Thymus (tissue), 11 donors: ENCODE measurements around the gene RAMP1. TPM values are rescaled to one million over a fixed set of nuclear protein-coding genes. Genes with fewer than 3 reads are reported as not detected.
"Not testable (repeated sequence)": the region's sequence is repeated elsewhere in the genome, so short reads cannot be mapped to it uniquely, and the experiment has no call there.

ENCODE experiments used
- DNase-seq, 9 donors: peaks; one replicate each; pipeline ENCODE4 v3.0.0-alpha.2; 2013; ENCODE audit warnings: low spot score in 9 of 9, low read depth in 6 of 9, missing footprints in 1 of 9
- H3K27ac ChIP-seq, 2 donors: one replicate each; pipeline ENCODE4 v1.5.1; 2013; ENCODE audit warnings: control low read depth in 1 of 2, low read depth in 1 of 2, low read length in 1 of 2, mild to moderate bottlenecking in 1 of 2, moderate library complexity in 1 of 2
- H3K27me3 ChIP-seq, 2 donors: one replicate each; pipeline ENCODE4 v1.5.1; 2013; ENCODE audit warnings: low read length in 1 of 2; ENCODE audit not compliant: control insufficient read depth in 2 of 2, insufficient read depth in 1 of 2
- H3K36me3 ChIP-seq, 2 donors: one replicate each; pipeline ENCODE4 v1.5.1; 2013; ENCODE audit warnings: low read length in 1 of 2, mild to moderate bottlenecking in 1 of 2, moderate library complexity in 1 of 2; ENCODE audit not compliant: control insufficient read depth in 2 of 2, insufficient read depth in 2 of 2
- H3K4me1 ChIP-seq, 2 donors: one replicate each; pipeline ENCODE4 v1.5.1; 2013; ENCODE audit warnings: low read length in 2 of 2; ENCODE audit not compliant: control insufficient read depth in 2 of 2, insufficient read depth in 2 of 2
- H3K4me3 ChIP-seq, 2 donors: one replicate each; pipeline ENCODE4 v1.5.1; 2013; ENCODE audit warnings: low read length in 2 of 2, control low read depth in 1 of 2, mild to moderate bottlenecking in 1 of 2
- H3K9me3 ChIP-seq, 2 donors: one replicate each; pipeline ENCODE4 v1.5.1; 2013; ENCODE audit warnings: low read length in 1 of 2, mild to moderate bottlenecking in 1 of 2; ENCODE audit not compliant: control insufficient read depth in 2 of 2, insufficient read depth in 1 of 2
- WGBS: extraction: QIAGEN DNeasy Blood & Tissue Kit; methylation state at CpG from one replicate; pipeline ENCODE4 v1.1.7; 2013; 5-methylcytosine and 5-hydroxymethylcytosine counted together
- polyA plus RNA-seq: library from polyadenylated mRNA; stranded (reverse); fragments of 200-250 nt; gene quantifications from one replicate; pipeline ENCODE4 v1.2.3, GENCODE V29; 2013
- total RNA-seq: library from RNA; stranded (reverse); fragments of 120-200 nt; gene quantifications from one replicate; pipeline ENCODE4 v1.2.4, GENCODE V29; 2013
- donor health status: healthy.

The RAMP1 gene
- total and polyA plus RNA-seq, 2 donors, result 6.3 to 32.7 TPM

DNA sequence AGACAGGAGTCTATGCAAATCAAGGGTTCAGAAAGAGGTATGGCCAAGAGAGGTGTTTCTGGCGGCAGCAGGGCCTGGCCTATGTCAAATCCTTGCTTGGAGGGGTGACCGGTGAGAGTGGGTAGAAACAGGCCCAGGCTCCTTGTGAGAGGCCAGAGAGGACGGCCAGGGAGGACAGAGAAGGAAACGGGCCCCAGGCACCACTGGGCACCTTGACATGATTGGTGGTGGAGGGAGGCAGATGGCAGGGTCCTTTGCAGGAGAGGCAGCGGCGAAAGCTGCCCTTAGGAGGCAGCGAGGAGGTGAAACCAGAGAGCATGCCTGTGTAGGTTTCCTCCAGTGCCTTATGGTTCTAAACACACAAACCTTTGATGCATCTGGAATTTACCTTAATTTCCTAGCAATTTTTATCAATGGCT, 6.2 kb downstream of the RAMP1 start:
- H3K27me3 ChIP-seq, result peaks cover 10 to 38% of the 10 kb centered on the region in 2 donors
- no peak for DNase-seq
- H3K4me3 ChIP-seq, result no peak overlapping the region
- H3K4me1 ChIP-seq, result peaks cover 0 to 2% of the 10 kb centered on the region in 2 donors
- H3K9me3 ChIP-seq, result peaks cover 0 to 3% of the 10 kb centered on the region in 2 donors
- H3K36me3 ChIP-seq, result no peaks in the 10 kb centered on the region
- no peak overlapping the region for H3K27ac ChIP-seq
- WGBS, result 97% methylated on average over 7 of the region's 7 CpGs

GRCh38 chr2:237866101-237866621, 6.7 kb downstream of the RAMP1 start:
- peaks cover 2% of the 10 kb centered on the region in 2 donors for H3K4me1 ChIP-seq
- 93% methylated on average over 13 of the region's 13 CpGs for whole genome bisulfite sequencing
- no peaks in the 10 kb centered on the region for H3K36me3 ChIP-seq
- peaks cover 5 to 34% of the 10 kb centered on the region in 2 donors for H3K27me3 ChIP-seq
- H3K9me3 ChIP-seq, result peaks cover 0 to 3% of the 10 kb centered on the region in 2 donors
- H3K27ac ChIP-seq, result no peak overlapping the region
- DNase-seq, result no peak
- H3K4me3 ChIP-seq, result no peak overlapping the region

- H3K4me3 ChIP-seq, result no peak overlapping the region
- H3K4me1 ChIP-seq, result peaks cover 2 to 6% of the 10 kb centered on the region in 2 donors
- WGBS, result 95% methylated on average over 10 of the region's 10 CpGs
- H3K36me3 ChIP-seq, result no peaks in the 10 kb centered on the region
- no peak for DNase-seq
- peaks cover 0 to 2% of the 10 kb centered on the region in 2 donors for H3K9me3 ChIP-seq
- H3K27me3 ChIP-seq, result peaks cover 0 to 24% of the 10 kb centered on the region in 2 donors
- H3K27ac ChIP-seq, result no peak overlapping the region
Observed at GRCh38 chr2:237867465-237867864, 8.0 kb downstream of the RAMP1 start.

DNA sequence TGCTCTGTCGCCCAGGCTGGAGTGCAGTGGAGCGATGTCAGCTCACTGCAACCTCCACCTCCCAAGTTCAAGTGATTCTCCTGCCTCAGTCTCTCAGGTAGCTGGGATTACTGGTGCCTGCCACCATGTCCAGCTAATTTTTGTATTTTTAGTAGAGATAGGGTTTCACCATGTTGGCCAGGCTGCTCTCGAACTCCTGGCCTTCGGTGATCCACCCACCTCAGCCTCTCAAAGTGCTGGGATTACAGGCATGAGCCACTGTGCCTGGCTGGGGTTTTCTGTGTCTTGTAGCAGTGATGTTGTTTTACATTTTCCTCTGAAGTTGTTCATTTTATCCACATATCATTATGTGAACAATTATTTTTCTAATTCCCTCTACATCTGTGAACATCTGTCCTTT, 8.7 kb downstream of the RAMP1 start:
- not testable (repeated sequence) for H3K27ac ChIP-seq, H3K4me3 ChIP-seq, H3K9me3 ChIP-seq, DNase-seq, H3K4me1 ChIP-seq, H3K36me3 ChIP-seq
- peaks cover 0 to 18% of the 10 kb centered on the region in 2 donors for H3K27me3 ChIP-seq
- 96% methylated on average over 4 of the region's 4 CpGs for WGBS

DNA sequence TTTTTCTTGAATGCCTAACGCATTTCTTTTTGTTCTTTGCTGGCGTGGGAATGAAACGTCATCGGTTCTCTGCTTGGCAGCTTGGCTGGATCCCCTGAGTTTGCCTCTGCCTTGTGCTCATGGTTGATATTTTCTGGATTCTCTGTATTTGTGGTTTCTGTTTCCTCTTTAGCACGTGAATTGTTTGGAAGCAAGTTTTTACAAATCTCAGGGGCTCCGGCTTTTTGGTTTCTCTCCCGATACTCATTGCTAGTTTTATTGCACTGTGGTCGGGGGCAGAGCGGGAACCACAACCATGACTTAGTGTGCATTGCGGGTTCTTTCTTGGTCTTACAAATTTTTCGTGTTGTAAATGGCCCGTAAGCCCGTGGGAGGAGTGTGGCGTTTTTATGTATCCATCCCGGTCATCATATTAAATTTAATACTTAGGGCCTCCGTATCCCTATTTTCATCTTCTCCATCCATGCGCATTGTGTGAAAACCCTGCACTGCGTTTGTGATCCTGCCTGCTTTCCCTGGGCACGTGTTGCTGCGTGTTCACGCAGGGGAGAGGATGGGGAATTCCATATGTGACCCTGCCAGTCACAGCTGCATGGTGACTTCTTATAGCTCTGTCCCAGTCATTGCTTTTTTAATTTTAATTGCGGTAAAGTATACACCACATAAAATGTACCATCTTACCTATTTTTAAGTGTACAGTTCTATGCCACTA, 9.4 kb downstream of the RAMP1 start:
- WGBS, result 35% methylated on average over 22 of the region's 22 CpGs
- Histone ChIP-seq H3K27ac (no peak overlapping the region), H3K4me3 (no peak overlapping the region), H3K9me3 (no peaks in the 10 kb centered on the region), H3K4me1 (peaks cover 2 to 15% of the 10 kb centered on the region in 2 donors), H3K36me3 (no peaks in the 10 kb centered on the region), H3K27me3 (peaks cover 0 to 17% of the 10 kb centered on the region in 2 donors)
- no peak for DNase-seq

DNA sequence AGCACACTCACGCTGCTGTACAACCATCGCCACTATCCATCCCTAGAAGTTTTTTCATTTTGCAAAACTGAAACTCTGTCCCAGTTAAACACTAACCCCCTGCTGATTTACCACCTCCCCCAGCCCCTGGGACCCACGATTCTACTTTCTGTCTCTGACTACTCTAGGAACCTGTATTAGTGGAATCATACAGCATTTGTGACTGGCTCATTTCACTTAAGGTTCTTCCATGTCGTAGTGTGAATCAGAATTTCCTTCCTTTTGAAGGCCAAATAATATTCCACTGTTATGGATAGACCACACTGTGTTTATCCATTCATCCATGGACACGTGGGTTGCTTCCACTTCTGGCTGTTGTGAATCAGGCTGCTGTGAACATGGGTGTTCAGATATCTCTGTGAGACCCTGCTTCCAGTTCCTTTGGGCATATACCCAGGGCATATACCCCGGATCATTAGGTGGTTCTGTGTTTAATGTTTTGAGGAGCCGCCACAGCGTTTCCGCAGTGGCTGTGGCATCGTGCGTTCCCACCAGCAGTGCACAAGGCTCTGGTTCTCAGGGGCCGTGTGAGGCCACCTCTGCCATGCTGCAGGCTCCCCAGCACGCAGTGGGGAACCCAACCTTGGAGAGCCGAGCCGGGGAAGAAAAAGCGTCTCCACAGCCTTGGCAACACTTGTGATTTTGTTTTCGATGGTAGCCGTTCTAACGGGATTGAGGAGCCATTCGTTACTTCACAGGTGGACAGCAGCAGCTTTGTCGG, 10.1 kb downstream of the RAMP1 start:
- Histone ChIP-seq H3K36me3 (no peaks in the 10 kb centered on the region), H3K4me3 (no peak overlapping the region), H3K27ac (no peak overlapping the region), H3K9me3 (no peaks in the 10 kb centered on the region), H3K4me1 (peaks cover 2 to 22% of the 10 kb centered on the region in 2 donors), H3K27me3 (peaks cover 0 to 17% of the 10 kb centered on the region in 2 donors)
- DNase-seq, result no peak
- 97% methylated on average over 21 of the region's 21 CpGs for WGBS

DNA sequence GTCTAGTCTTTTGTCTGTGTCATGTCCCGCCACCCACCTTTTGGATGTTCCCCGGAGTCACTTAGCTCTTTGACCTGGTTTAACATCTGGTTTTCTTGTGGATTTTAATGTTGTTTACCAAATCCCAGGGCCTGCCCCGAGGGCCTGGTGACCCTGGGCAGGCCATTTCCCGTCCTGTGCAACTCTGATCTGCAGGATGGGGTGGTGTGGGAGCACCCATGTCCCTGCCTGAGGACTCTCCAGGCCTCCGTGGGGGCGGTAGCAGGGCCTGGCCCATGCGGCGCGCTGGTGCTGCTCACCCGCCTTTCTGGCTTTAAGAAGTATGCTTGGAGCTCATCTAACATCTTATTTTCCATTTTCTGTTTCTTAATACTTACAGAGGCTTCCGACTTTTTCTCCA, 10.7 kb downstream of the RAMP1 start:
- H3K27me3 ChIP-seq, result peaks cover 0 to 17% of the 10 kb centered on the region in 2 donors
- 96% methylated on average over 11 of the region's 11 CpGs for WGBS
- H3K36me3 ChIP-seq, result no peaks in the 10 kb centered on the region
- DNase-seq, result no peak
- H3K9me3 ChIP-seq, result no peaks in the 10 kb centered on the region
- no peak overlapping the region for H3K4me3 ChIP-seq
- no peak overlapping the region for H3K27ac ChIP-seq
- peaks cover 2 to 22% of the 10 kb centered on the region in 2 donors for H3K4me1 ChIP-seq

- WGBS, result 88% methylated on average over 23 of the region's 23 CpGs
- Histone ChIP-seq H3K27me3 (peaks cover 0 to 17% of the 10 kb centered on the region in 2 donors), H3K36me3 (no peaks in the 10 kb centered on the region), H3K4me3 (no peak overlapping the region), H3K4me1 (peaks cover 2 to 22% of the 10 kb centered on the region in 2 donors), H3K9me3 (no peaks in the 10 kb centered on the region), H3K27ac (no peak overlapping the region)
- DNase-seq, result no peak
Observed at GRCh38 chr2:237870754-237871651, 11.6 kb downstream of the RAMP1 start.
